ENCODE data around the gene UBE2E2.

DNA sequence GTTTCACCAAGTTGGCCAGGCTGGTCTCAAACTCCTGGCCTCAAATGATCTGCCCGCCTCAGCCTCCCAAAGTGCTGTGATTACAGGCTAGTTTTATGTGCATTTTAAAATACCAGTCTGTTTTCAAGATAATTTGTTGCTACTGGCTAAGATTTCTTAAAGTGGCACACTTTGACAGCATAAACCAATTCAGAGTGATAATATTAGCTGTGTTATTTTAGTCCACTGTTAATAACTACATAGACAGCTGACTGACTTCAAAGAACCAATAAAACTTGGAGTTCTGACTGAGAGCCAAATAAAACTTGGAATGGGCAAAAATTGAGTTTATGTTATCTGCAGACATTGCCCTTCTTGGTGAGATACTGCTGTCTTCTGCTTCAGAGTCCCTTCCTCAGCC, 291.8 kb downstream of the UBE2E2 start:
- TF ChIP-seq, protein P1, sequence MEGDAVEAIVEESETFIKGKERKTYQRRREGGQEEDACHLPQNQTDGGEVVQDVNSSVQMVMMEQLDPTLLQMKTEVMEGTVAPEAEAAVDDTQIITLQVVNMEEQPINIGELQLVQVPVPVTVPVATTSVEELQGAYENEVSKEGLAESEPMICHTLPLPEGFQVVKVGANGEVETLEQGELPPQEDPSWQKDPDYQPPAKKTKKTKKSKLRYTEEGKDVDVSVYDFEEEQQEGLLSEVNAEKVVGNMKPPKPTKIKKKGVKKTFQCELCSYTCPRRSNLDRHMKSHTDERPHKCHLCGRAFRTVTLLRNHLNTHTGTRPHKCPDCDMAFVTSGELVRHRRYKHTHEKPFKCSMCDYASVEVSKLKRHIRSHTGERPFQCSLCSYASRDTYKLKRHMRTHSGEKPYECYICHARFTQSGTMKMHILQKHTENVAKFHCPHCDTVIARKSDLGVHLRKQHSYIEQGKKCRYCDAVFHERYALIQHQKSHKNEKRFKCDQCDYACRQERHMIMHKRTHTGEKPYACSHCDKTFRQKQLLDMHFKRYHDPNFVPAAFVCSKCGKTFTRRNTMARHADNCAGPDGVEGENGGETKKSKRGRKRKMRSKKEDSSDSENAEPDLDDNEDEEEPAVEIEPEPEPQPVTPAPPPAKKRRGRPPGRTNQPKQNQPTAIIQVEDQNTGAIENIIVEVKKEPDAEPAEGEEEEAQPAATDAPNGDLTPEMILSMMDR (IDR thresholded peaks at IDR 0.05), result no peak
- no peak for TF ChIP-seq POLR2A (IDR thresholded peaks at IDR 0.05)

All from ovary (tissue), 3 donors.